Measurements from ENCODE around the gene TLL1. TPM values are rescaled to one million over a fixed set of nuclear protein-coding genes. Genes with fewer than 3 reads are reported as not detected.

Gene TLL1
- polyA plus RNA-seq, 6 donors from 2014 or later: not detected

GRCh38 chr4:165966833-165967232 is 93.8 kb downstream of the TLL1 start:
- Mint-ChIP-seq H3K36me3 (no peaks in the 10 kb centered on the region), H3K4me3 (no peak overlapping the region), H3K9me3 (peaks cover 7 to 27% (median 9%) of the 10 kb centered on the region in 7 donors), H3K4me1 (no peaks in the 10 kb centered on the region), H3K27me3 (no peaks in the 10 kb centered on the region), H3K27ac (no peak overlapping the region)
- DNase-seq (no peak), ATAC-seq (ENCODE audit: low read depth in 2 of 2) (no peak)

DNA sequence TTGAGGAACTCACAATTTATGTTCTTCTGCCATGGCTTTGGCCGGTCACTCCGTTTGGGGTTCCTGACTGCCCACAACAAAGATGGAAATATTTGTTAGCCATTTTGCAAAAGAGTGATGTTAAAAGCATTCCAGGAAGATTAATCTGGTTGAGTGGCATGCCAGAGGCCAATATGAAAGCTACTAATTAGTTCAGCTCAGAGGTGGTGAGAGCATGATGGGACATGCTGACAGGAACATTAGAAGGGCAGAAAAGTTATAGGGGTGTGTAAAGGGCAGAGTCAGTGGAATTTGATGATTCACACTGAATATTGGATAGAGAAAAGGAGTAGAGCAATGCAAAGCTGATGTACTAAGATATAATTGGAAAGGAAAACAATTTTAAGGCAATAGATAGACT is 94.4 kb downstream of the TLL1 start:
- H3K4me1 Mint-ChIP-seq: no peaks in the 10 kb centered on the region
- ATAC-seq (ENCODE audit: low read depth in 2 of 2) (no peak), DNase-seq (no peak)
- H3K4me3 Mint-ChIP-seq: no peak overlapping the region
- no peaks in the 10 kb centered on the region for H3K27me3 Mint-ChIP-seq
- no peaks in the 10 kb centered on the region for H3K36me3 Mint-ChIP-seq
- peaks cover 6 to 25% (median 9%) of the 10 kb centered on the region in 7 donors for H3K9me3 Mint-ChIP-seq
- H3K27ac Mint-ChIP-seq: peak overlapping the region in 1 of 6 donors; percentile 35

- H3K9me3 Mint-ChIP-seq: peaks cover 6 to 18% (median 9%) of the 10 kb centered on the region in 7 donors
- H3K4me3 Mint-ChIP-seq: no peak overlapping the region
- no peaks in the 10 kb centered on the region for H3K4me1 Mint-ChIP-seq
- no peak for DNase-seq
- ATAC-seq (ENCODE audit: low read depth in 2 of 2): no peak
- no peaks in the 10 kb centered on the region for H3K36me3 Mint-ChIP-seq
- H3K27ac Mint-ChIP-seq: no peak overlapping the region
- H3K27me3 Mint-ChIP-seq: no peaks in the 10 kb centered on the region
These were observed 97.8 kb downstream of the TLL1 start for GRCh38 chr4:165970703-165971420.

DNA sequence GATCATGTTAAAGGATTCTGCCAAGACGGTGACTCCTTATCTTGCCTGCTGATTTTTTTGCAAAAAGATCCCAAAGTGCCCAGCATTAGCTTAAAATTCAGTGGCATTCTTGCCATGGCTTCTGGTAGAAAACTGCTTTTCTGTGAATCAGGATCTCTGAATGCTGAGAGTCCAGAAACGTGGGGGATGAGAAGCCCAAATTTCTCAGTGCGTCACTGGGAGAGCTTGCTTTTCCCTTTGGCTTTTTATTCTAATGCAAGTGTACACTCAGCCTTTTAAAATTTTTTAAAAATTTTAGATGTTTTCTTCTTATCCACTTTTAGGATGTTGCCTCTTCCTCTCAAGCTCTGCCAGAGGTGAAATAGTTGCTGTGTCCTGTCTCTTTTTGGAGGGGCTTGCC is 98.4 kb downstream of the TLL1 start:
- H3K27ac Mint-ChIP-seq: no peak overlapping the region

GRCh38 chr4:165971933-165972332 is 98.9 kb downstream of the TLL1 start:
- no peaks in the 10 kb centered on the region for H3K4me1 Mint-ChIP-seq
- ATAC-seq (ENCODE audit: low read depth in 2 of 2) (no peak), DNase-seq (no peak)
- H3K9me3 Mint-ChIP-seq: peaks cover 1 to 16% (median 5%) of the 10 kb centered on the region in 7 donors
- no peaks in the 10 kb centered on the region for H3K27me3 Mint-ChIP-seq
- no peaks in the 10 kb centered on the region for H3K36me3 Mint-ChIP-seq
- H3K27ac Mint-ChIP-seq: no peak overlapping the region
- no peak overlapping the region for H3K4me3 Mint-ChIP-seq

More for the DNA sequence above, 98.4 kb downstream of the TLL1 start:
- DNase-seq (no peak), ATAC-seq (ENCODE audit: low read depth in 2 of 2) (no peak)
- Mint-ChIP-seq H3K4me1 (no peaks in the 10 kb centered on the region), H3K9me3 (peaks cover 4 to 16% (median 9%) of the 10 kb centered on the region in 7 donors), H3K27me3 (no peaks in the 10 kb centered on the region), H3K36me3 (no peaks in the 10 kb centered on the region), H3K4me3 (no peak overlapping the region)

- no peak overlapping the region for H3K27ac Mint-ChIP-seq
- H3K27me3 Mint-ChIP-seq: no peaks in the 10 kb centered on the region
- H3K9me3 Mint-ChIP-seq: peaks cover 1 to 8% (median 2%) of the 10 kb centered on the region in 7 donors
- H3K4me3 Mint-ChIP-seq: no peak overlapping the region
- no peaks in the 10 kb centered on the region for H3K4me1 Mint-ChIP-seq
- no peak for DNase-seq
- H3K36me3 Mint-ChIP-seq: no peaks in the 10 kb centered on the region
- no peak for ATAC-seq (ENCODE audit: low read depth in 2 of 2)
These were observed 99.7 kb downstream of the TLL1 start for GRCh38 chr4:165972747-165973146.

- DNase-seq (no peak), ATAC-seq (ENCODE audit: low read depth in 2 of 2) (no peak)
- Mint-ChIP-seq H3K4me3 (no peak overlapping the region), H3K4me1 (no peaks in the 10 kb centered on the region), H3K36me3 (no peaks in the 10 kb centered on the region), H3K27ac (no peak overlapping the region), H3K27me3 (no peaks in the 10 kb centered on the region), H3K9me3 (no peaks in the 10 kb centered on the region)
These were observed 109.9 kb downstream of the TLL1 start for GRCh38 chr4:165982934-165983333.

- H3K36me3 Mint-ChIP-seq: no peaks in the 10 kb centered on the region
- H3K4me3 Mint-ChIP-seq: no peak overlapping the region
- DNase-seq: no peak
- no peak overlapping the region for H3K27ac Mint-ChIP-seq
- H3K27me3 Mint-ChIP-seq: no peaks in the 10 kb centered on the region
- no peak for ATAC-seq (ENCODE audit: low read depth in 2 of 2)
- no peaks in the 10 kb centered on the region for H3K9me3 Mint-ChIP-seq
- H3K4me1 Mint-ChIP-seq: no peaks in the 10 kb centered on the region
These were observed 114.1 kb downstream of the TLL1 start for GRCh38 chr4:165986956-165987698.

GRCh38 chr4:165991325-165992180 is 118.5 kb downstream of the TLL1 start:
- no peaks in the 10 kb centered on the region for H3K36me3 Mint-ChIP-seq
- H3K4me1 Mint-ChIP-seq: no peaks in the 10 kb centered on the region
- ATAC-seq (ENCODE audit: low read depth in 2 of 2): no peak

GRCh38 chr4:165992283-165992682 is 119.2 kb downstream of the TLL1 start:
- no peak for DNase-seq
- H3K27me3 Mint-ChIP-seq: no peaks in the 10 kb centered on the region
- no peak for ATAC-seq (ENCODE audit: low read depth in 2 of 2)
- no peak overlapping the region for H3K27ac Mint-ChIP-seq
- no peaks in the 10 kb centered on the region for H3K4me1 Mint-ChIP-seq
- no peak overlapping the region for H3K4me3 Mint-ChIP-seq
- H3K36me3 Mint-ChIP-seq: no peaks in the 10 kb centered on the region
- H3K9me3 Mint-ChIP-seq: no peaks in the 10 kb centered on the region

More at GRCh38 chr4:165991325-165992180, 118.5 kb downstream of the TLL1 start:
- Mint-ChIP-seq H3K27ac (no peak overlapping the region), H3K27me3 (no peaks in the 10 kb centered on the region), H3K4me3 (no peak overlapping the region), H3K9me3 (no peaks in the 10 kb centered on the region)
- no peak for DNase-seq

- DNase-seq: no peak
- Mint-ChIP-seq H3K4me1 (no peaks in the 10 kb centered on the region), H3K27ac (peak overlapping the region in 1 of 6 donors; percentile 22), H3K27me3 (no peaks in the 10 kb centered on the region), H3K36me3 (no peaks in the 10 kb centered on the region), H3K4me3 (no peak overlapping the region), H3K9me3 (no peaks in the 10 kb centered on the region)
- ATAC-seq (ENCODE audit: low read depth in 2 of 2): no peak
These were observed 121.7 kb downstream of the TLL1 start for GRCh38 chr4:165994701-165995100.

DNA sequence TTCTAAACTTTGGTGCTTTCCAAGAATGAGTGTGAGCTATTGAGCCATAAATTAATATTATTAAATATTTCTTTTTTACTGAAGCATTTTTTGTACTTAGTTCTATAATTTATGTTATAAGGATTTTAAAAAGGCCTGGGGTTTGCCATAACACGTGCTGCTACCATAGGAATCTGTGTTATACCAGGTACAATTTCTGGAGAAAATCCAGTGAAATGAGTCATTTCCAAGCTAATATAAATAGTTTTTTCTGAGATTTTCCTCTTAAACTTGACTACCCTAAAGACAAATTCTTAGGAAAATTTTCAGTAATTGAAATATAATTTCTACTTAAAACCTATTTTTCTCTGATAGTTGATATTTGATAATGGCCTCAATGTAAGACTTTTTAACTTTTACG is 130.8 kb downstream of the TLL1 start:
- Mint-ChIP-seq H3K4me1 (no peaks in the 10 kb centered on the region), H3K27me3 (no peaks in the 10 kb centered on the region), H3K9me3 (no peaks in the 10 kb centered on the region), H3K36me3 (no peaks in the 10 kb centered on the region), H3K4me3 (no peak overlapping the region), H3K27ac (no peak overlapping the region)
- ATAC-seq (ENCODE audit: low read depth in 2 of 2) (no peak), DNase-seq (no peak)

GRCh38 chr4:166006217-166006616 is 133.2 kb downstream of the TLL1 start:
- Mint-ChIP-seq H3K36me3 (no peaks in the 10 kb centered on the region), H3K9me3 (peaks cover 0 to 2% (median 0%) of the 10 kb centered on the region in 7 donors), H3K4me1 (no peaks in the 10 kb centered on the region), H3K4me3 (no peak overlapping the region), H3K27me3 (no peaks in the 10 kb centered on the region), H3K27ac (no peak overlapping the region)
- no peak for ATAC-seq (ENCODE audit: low read depth in 2 of 2)
- no peak for DNase-seq

Data from naive B cell (primary cell).